ENCODE results near the gene LENEP.

LENEP gene

GRCh38 chr1:155029513-155030242, 36.3 kb downstream of the LENEP start:
- FAIRE-seq (no peak), DNase-seq (ENCODE audit: insufficient read length, low spot score) (no peak)
- TF ChIP-seq TAF1 (IDR thresholded peaks at IDR 0.05; ENCODE audit: low read depth, low read length) = no peak

GRCh38 chr1:155030243-155030795, 36.9 kb downstream of the LENEP start:
- TF ChIP-seq POU2F2 (IDR thresholded peaks at IDR 0.05; ENCODE audit: low read depth, low read length) (no peak), SPI1 (IDR thresholded peaks at IDR 0.05; ENCODE audit: low read depth, low read length) (no peak), PAX5 (IDR thresholded peaks at IDR 0.05; ENCODE audit: insufficient read depth, low read length, severe bottlenecking) (no peak), TAF1 (IDR thresholded peaks at IDR 0.05; ENCODE audit: low read depth, low read length) (no peak), POLR2AphosphoS5 (IDR thresholded peaks at IDR 0.05; ENCODE audit: low read depth, low read length) (no peak), POLR2A (IDR thresholded peaks at IDR 0.05; ENCODE audit: low read depth, low read length) (no peak)
- FAIRE-seq (no peak), DNase-seq (ENCODE audit: insufficient read length, low spot score) (no peak)

GRCh38 chr1:155030899-155031298, 37.5 kb downstream of the LENEP start:
- DNase-seq (ENCODE audit: insufficient read length, low spot score) (no peak), FAIRE-seq (no peak)
- TF ChIP-seq PAX5 (IDR thresholded peaks at IDR 0.05; ENCODE audit: insufficient read depth, low read length, severe bottlenecking) (no peak), TAF1 (IDR thresholded peaks at IDR 0.05; ENCODE audit: low read depth, low read length) (no peak), POLR2AphosphoS5 (IDR thresholded peaks at IDR 0.05; ENCODE audit: low read depth, low read length) (no peak), SPI1 (IDR thresholded peaks at IDR 0.05; ENCODE audit: low read depth, low read length) (no peak), POU2F2 (IDR thresholded peaks at IDR 0.05; ENCODE audit: low read depth, low read length) (no peak), POLR2A (IDR thresholded peaks at IDR 0.05; ENCODE audit: low read depth, low read length) (no peak)

- no peak for FAIRE-seq
- no peak for TF ChIP-seq TAF1 (IDR thresholded peaks at IDR 0.05; ENCODE audit: low read depth, low read length)
- TF ChIP-seq POU2F2 (IDR thresholded peaks at IDR 0.05; ENCODE audit: low read depth, low read length) = no peak
- TF ChIP-seq POLR2AphosphoS5 (IDR thresholded peaks at IDR 0.05; ENCODE audit: low read depth, low read length) = no peak
- TF ChIP-seq POLR2A (IDR thresholded peaks at IDR 0.05; ENCODE audit: low read depth, low read length) = no peak
- TF ChIP-seq SPI1 (IDR thresholded peaks at IDR 0.05; ENCODE audit: low read depth, low read length) = no peak
- no peak for TF ChIP-seq PAX5 (IDR thresholded peaks at IDR 0.05; ENCODE audit: insufficient read depth, low read length, severe bottlenecking)
Measured at GRCh38 chr1:155032886-155033285, 39.5 kb downstream of the LENEP start.

GRCh38 chr1:155033524-155033923, 40.1 kb downstream of the LENEP start, which contains the start of the genes DCST1 and DCST2:
DCST1 (plus strand) TSS chr1:155033824; CDS start chr1:155034037, 213 bp downstream.
DCST2 (minus strand) TSS chr1:155033781; CDS start chr1:155033701, 80 bp downstream.
- no peak for FAIRE-seq
- DNase-seq (ENCODE audit: insufficient read length, low spot score) = no peak
- TF ChIP-seq TAF1 (IDR thresholded peaks at IDR 0.05; ENCODE audit: low read depth, low read length) = no peak
- no peak for TF ChIP-seq POLR2A (IDR thresholded peaks at IDR 0.05; ENCODE audit: low read depth, low read length)
- TF ChIP-seq POLR2AphosphoS5 (IDR thresholded peaks at IDR 0.05; ENCODE audit: low read depth, low read length) = no peak
- no peak for TF ChIP-seq POU2F2 (IDR thresholded peaks at IDR 0.05; ENCODE audit: low read depth, low read length)
- no peak for TF ChIP-seq SPI1 (IDR thresholded peaks at IDR 0.05; ENCODE audit: low read depth, low read length)
- no peak for TF ChIP-seq PAX5 (IDR thresholded peaks at IDR 0.05; ENCODE audit: insufficient read depth, low read length, severe bottlenecking)

More at GRCh38 chr1:155032886-155033285, 39.5 kb downstream of the LENEP start:
- no peak for DNase-seq (ENCODE audit: insufficient read length, low spot score)

- FAIRE-seq (no peak), DNase-seq (ENCODE audit: insufficient read length, low spot score) (no peak)
Measured at GRCh38 chr1:155034318-155035208, 41.2 kb downstream of the LENEP start.

GRCh38 chr1:155035936-155036335, 42.5 kb downstream of the LENEP start:
- no peak for TF ChIP-seq POLR2A (IDR thresholded peaks at IDR 0.05; ENCODE audit: low read depth, low read length)
- FAIRE-seq (no peak), DNase-seq (ENCODE audit: insufficient read length, low spot score) (no peak)

More at GRCh38 chr1:155034318-155035208, 41.2 kb downstream of the LENEP start:
- no peak for TF ChIP-seq POLR2AphosphoS5 (IDR thresholded peaks at IDR 0.05; ENCODE audit: low read depth, low read length)
- no peak for TF ChIP-seq POU2F2 (IDR thresholded peaks at IDR 0.05; ENCODE audit: low read depth, low read length)
- TF ChIP-seq PAX5 (IDR thresholded peaks at IDR 0.05; ENCODE audit: insufficient read depth, low read length, severe bottlenecking) = no peak

GRCh38 chr1:155037043-155037442, 43.7 kb downstream of the LENEP start:
- FAIRE-seq (no peak), DNase-seq (ENCODE audit: insufficient read length, low spot score) (no peak)
- no peak for TF ChIP-seq POLR2AphosphoS5 (IDR thresholded peaks at IDR 0.05; ENCODE audit: low read depth, low read length)
- TF ChIP-seq PAX5 (IDR thresholded peaks at IDR 0.05; ENCODE audit: insufficient read depth, low read length, severe bottlenecking) = no peak

GRCh38 chr1:155037851-155038441, 44.6 kb downstream of the LENEP start:
- TF ChIP-seq POU2F2 (IDR thresholded peaks at IDR 0.05; ENCODE audit: low read depth, low read length) (no peak), SPI1 (IDR thresholded peaks at IDR 0.05; ENCODE audit: low read depth, low read length) (no peak), POLR2A (IDR thresholded peaks at IDR 0.05; ENCODE audit: low read depth, low read length) (no peak), POLR2AphosphoS5 (IDR thresholded peaks at IDR 0.05; ENCODE audit: low read depth, low read length) (no peak), PAX5 (IDR thresholded peaks at IDR 0.05; ENCODE audit: insufficient read depth, low read length, severe bottlenecking) (no peak), TAF1 (IDR thresholded peaks at IDR 0.05; ENCODE audit: low read depth, low read length) (no peak)
- FAIRE-seq (no peak), DNase-seq (ENCODE audit: insufficient read length, low spot score) (no peak)

Measured in GM12891 (cell line).